Mucosa of stomach (tissue), 1 donor: ENCODE data around the gene IL6.
"Not testable (repeated sequence)": the region's sequence is repeated elsewhere in the genome, so short reads cannot be mapped to it uniquely, and the experiment has no call there.

ENCODE experiments used
- H3K27me3 ChIP-seq: one replicate; pipeline ENCODE4 v1.7.0; 2013; ENCODE audit warnings: mild to moderate bottlenecking, low read length; ENCODE audit not compliant: control insufficient read depth, insufficient read depth
- H3K36me3 ChIP-seq: one replicate; pipeline ENCODE4 v1.7.0; 2013; ENCODE audit warnings: low read length; ENCODE audit not compliant: control insufficient read depth, insufficient read depth
- H3K4me1 ChIP-seq: one replicate; pipeline ENCODE4 v1.7.0; 2013; ENCODE audit warnings: mild to moderate bottlenecking, low read length; ENCODE audit not compliant: control insufficient read depth, insufficient read depth
- H3K4me3 ChIP-seq: one replicate; pipeline ENCODE4 v1.7.0; 2013; ENCODE audit warnings: low read length
- H3K9ac ChIP-seq: one replicate; pipeline ENCODE4 v1.7.0; 2013; ENCODE audit warnings: mild to moderate bottlenecking, low read length, moderate library complexity
- H3K9me3 ChIP-seq: one replicate; pipeline ENCODE4 v1.7.0; 2013; ENCODE audit warnings: mild to moderate bottlenecking, low read length, moderate library complexity; ENCODE audit not compliant: control insufficient read depth
- donor health status: Pancreatic carcinoma.

The IL6 gene

GRCh38 chr7:22771872-22772228 lies 44.9 kb downstream of the IL6 start:
- Histone ChIP-seq H3K36me3 (no peaks in the 10 kb centered on the region), H3K27me3 (no peaks in the 10 kb centered on the region), H3K9ac (no peak overlapping the region)

GRCh38 chr7:22772885-22773284 lies 45.9 kb downstream of the IL6 start:
- no peak overlapping the region for H3K9ac ChIP-seq
- H3K36me3 ChIP-seq = no peaks in the 10 kb centered on the region
- H3K9me3 ChIP-seq = no peaks in the 10 kb centered on the region
- H3K4me3 ChIP-seq = no peak overlapping the region
- H3K27me3 ChIP-seq = no peaks in the 10 kb centered on the region
- no peaks in the 10 kb centered on the region for H3K4me1 ChIP-seq

More at GRCh38 chr7:22771872-22772228, 44.9 kb downstream of the IL6 start:
- Histone ChIP-seq H3K4me3 (no peak overlapping the region), H3K9me3 (no peaks in the 10 kb centered on the region), H3K4me1 (no peaks in the 10 kb centered on the region)

- Histone ChIP-seq H3K4me3 (no peak overlapping the region), H3K9ac (no peak overlapping the region), H3K27me3 (no peaks in the 10 kb centered on the region), H3K4me1 (no peaks in the 10 kb centered on the region), H3K9me3 (no peaks in the 10 kb centered on the region), H3K36me3 (no peaks in the 10 kb centered on the region)
These were observed 50.0 kb downstream of the IL6 start for GRCh38 chr7:22776964-22777363.

- H3K4me1 ChIP-seq, H3K9ac ChIP-seq, H3K9me3 ChIP-seq, H3K4me3 ChIP-seq, H3K36me3 ChIP-seq, H3K27me3 ChIP-seq: not testable (repeated sequence)
These were observed 52.8 kb downstream of the IL6 start for GRCh38 chr7:22779730-22780323.

DNA sequence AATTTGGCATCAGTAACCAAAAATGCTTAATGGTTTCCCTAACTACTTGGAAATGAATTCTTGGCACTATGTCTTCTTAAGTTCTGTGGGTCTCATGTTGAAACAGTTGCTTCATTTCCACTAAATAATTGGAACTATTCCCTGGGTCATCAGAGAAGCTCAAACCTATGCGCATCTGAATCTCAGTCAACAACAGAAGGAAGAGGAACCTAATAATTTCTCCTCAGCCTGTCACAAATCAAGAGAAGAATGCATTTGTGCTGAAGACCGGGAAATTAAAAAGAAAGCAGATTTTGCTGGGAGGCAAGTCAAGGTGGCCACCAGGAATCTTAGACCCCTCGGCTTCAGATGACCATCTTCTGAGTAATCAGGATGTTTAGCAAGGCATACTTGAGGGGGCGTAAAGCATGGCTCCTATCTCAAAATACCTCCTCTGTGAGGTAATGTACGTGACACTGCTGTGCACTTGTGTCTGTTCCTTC lies 54.3 kb downstream of the IL6 start:
- Histone ChIP-seq H3K27me3 (peaks cover 4% of the 10 kb centered on the region), H3K9ac (no peak overlapping the region), H3K4me1 (no peaks in the 10 kb centered on the region), H3K36me3 (no peaks in the 10 kb centered on the region), H3K9me3 (no peaks in the 10 kb centered on the region), H3K4me3 (no peak overlapping the region)
